K562 (cell line): ENCODE data around the gene PITPNC1. TPM values are rescaled to one million over a fixed set of nuclear protein-coding genes. Genes with fewer than 3 reads are reported as not detected.

ENCODE experiments used
- ATAC-seq: fragments of 200-7000 bp; cut with Tn5 transposase; 3 replicates; pipeline ENCODE4 v1.9.1; 2020; ENCODE audit warnings: moderate library complexity
- BruUV-seq: library from RNA; stranded (reverse); fragments of 400-500 nt; replicated peaks from 2 replicates; lab custom pipeline; 2021; lab: Mats Ljungman, UMichigan
- CTCF ChIA-PET: fragments of 300-600 bp; formaldehyde crosslinking; extraction: SDS; loops from one replicate; lab custom pipeline; 2021; ENCODE audit warnings: low intra/inter-chr PET ratio; lab: Yijun Ruan, JAX
- POLR2A ChIA-PET: fragments of 300-600, 350-650 bp; sonication (Branson Sonifier 250); formaldehyde crosslinking; extraction: SDS; loops from one replicate; lab custom pipeline; 2021; ENCODE audit warnings: antibody characterized with exemption, inconsistent platforms; lab: Yijun Ruan, JAX
- DNase-seq, 4 experiments: peaks; one replicate each; pipeline versions ENCODE4 v3.0.0 to v3.0.0-alpha.2; 2011 to 2018; ENCODE audit warnings: low spot score in 3 of 4, mixed read lengths in 3 of 4; ENCODE audit errors: extremely low read depth in 1 of 4
- FAIRE-seq: peaks from 2 replicates; lab custom pipeline; 2011; peaks lifted over from hg19 to GRCh38; lab: Jason Lieb, UNC
- H2AFZ ChIP-seq: 2 replicates; pipeline ENCODE4 v1.6.0; 2011; ENCODE audit warnings: low read depth, low read length, control low read depth, inconsistent platforms
- H3K27ac ChIP-seq: fragments of 200-600 bp; 3 replicates; pipeline ENCODE4 v1.8.0; 2011; ENCODE audit warnings: low read depth, mild to moderate bottlenecking, control low read depth, inconsistent platforms, low read length, moderate library complexity, mixed read lengths; ENCODE audit errors: extremely low read depth
- H3K27me3 ChIP-seq, 2 experiments: fragments of 300-600 bp in 1 of 2; 2 replicates in 1 of 2; 3 replicates in 1 of 2; pipeline versions ENCODE4 v1.6.0 to v1.8.0; 2011; ENCODE audit warnings: inconsistent platforms in 2 of 2, low read length in 2 of 2, mild to moderate bottlenecking in 1 of 2, mixed read lengths in 1 of 2, moderate library complexity in 1 of 2; ENCODE audit not compliant: control insufficient read depth in 2 of 2, insufficient read depth in 2 of 2
- H3K36me3 ChIP-seq: fragments of 300-600 bp; 3 replicates; pipeline ENCODE4 v1.8.0; 2011; ENCODE audit warnings: mild to moderate bottlenecking, low read length, inconsistent platforms; ENCODE audit not compliant: control insufficient read depth, insufficient read depth
- H3K4me1 ChIP-seq, 2 experiments: fragments of 200-600 bp in 1 of 2; replicated peaks in 1 of 2; 2 replicates in 1 of 2; 3 replicates in 1 of 2; pipeline versions ENCODE4 v1.5.1 to v1.8.0; 2011; ENCODE audit warnings: inconsistent platforms in 2 of 2, low read length in 2 of 2, mild to moderate bottlenecking in 1 of 2, mixed read lengths in 1 of 2, moderate library complexity in 1 of 2; ENCODE audit not compliant: control insufficient read depth in 2 of 2, insufficient read depth in 2 of 2
- H3K4me2 ChIP-seq: 2 replicates; pipeline ENCODE4 v1.6.1; 2011; ENCODE audit warnings: low read length, control low read depth, inconsistent platforms, mixed read lengths; ENCODE audit not compliant: insufficient read depth
- H3K4me3 ChIP-seq: fragments of 200-600 bp; sonication (generic), shearing (Covaris generic); 2 replicates; pipeline ENCODE4 v1.5.1; 2016; ENCODE audit warnings: control low read depth, inconsistent platforms
- H3K79me2 ChIP-seq: fragments of 200-600 bp; 3 replicates; pipeline ENCODE4 v1.8.0; 2011; ENCODE audit warnings: low read length, inconsistent platforms; ENCODE audit not compliant: control insufficient read depth, insufficient read depth
- H3K9ac ChIP-seq, 2 experiments: 2 replicates each; pipeline versions ENCODE4 v1.6.0 to v1.6.1; 2011; ENCODE audit warnings: low read depth in 2 of 2, low read length in 2 of 2, control low read depth in 1 of 2, inconsistent platforms in 1 of 2, mild to moderate bottlenecking in 1 of 2, mixed read lengths in 1 of 2; ENCODE audit not compliant: insufficient read depth in 1 of 2
- H3K9me1 ChIP-seq: one replicate; pipeline ENCODE4 v1.6.0; 2011; ENCODE audit warnings: inconsistent platforms, mild to moderate bottlenecking, low read length, moderate library complexity; ENCODE audit not compliant: control insufficient read depth, insufficient read depth
- H3K9me3 ChIP-seq: replicated peaks from 2 replicates; pipeline ENCODE4 v1.5.1; 2011; ENCODE audit warnings: low read depth, low read length, inconsistent platforms; ENCODE audit not compliant: control insufficient read depth, insufficient read depth
- H4K20me1 ChIP-seq: replicated peaks from 2 replicates; pipeline ENCODE4 v1.6.1; 2011; ENCODE audit warnings: low read length, inconsistent platforms, mixed read lengths; ENCODE audit not compliant: control insufficient read depth, insufficient read depth
- ETS2 ChIP-seq: IDR thresholded peaks from 2 replicates; pipeline ENCODE4 v1.6.1; 2016; ENCODE audit warnings: borderline replicate concordance, missing genetic modification characterization, mild to moderate bottlenecking, moderate library complexity, missing compliant biosample characterization; ENCODE audit not compliant: poor library complexity, severe bottlenecking
- PHF20 ChIP-seq: fragments of 450-650 bp; IDR thresholded peaks from 2 replicates; pipeline ENCODE4 v1.6.1; 2018; ENCODE audit not compliant: partially characterized antibody
- WGBS: fragments of 100-300 bp; shearing (Covaris generic); methylation state at CpG from one replicate; pipeline ENCODE4 v1.1.6; 2016; ENCODE audit warnings: low coverage, mixed read lengths; ENCODE audit not compliant: insufficient coverage; ENCODE audit errors: missing lambda C conversion rate; 5-methylcytosine and 5-hydroxymethylcytosine counted together
- in situ Hi-C: fragments of 300-500 bp; cut with MboI; formaldehyde crosslinking; loops from 4 replicates; pipeline ENCODE4 v1.15.0; 2018; ENCODE audit warnings: inconsistent platforms, mixed read lengths
- intact Hi-C: fragments of 100-400 bp; cut with micrococcal nuclease; formaldehyde crosslinking; loops from 2 replicates; pipeline ENCODE4 v1.14.2; 2022
- polyA plus RNA-seq, 8 experiments: library from polyadenylated mRNA; depleted of rRNA in 4 of 8; stranded (reverse) in 5 of 8; unstranded in 3 of 8; fragments of >200 nt; fragmentation: Nextera tagmentation in 2 of 8; fragmentation: Illumina TruSeq in 1 of 8; extraction: Ambion mirVana in 2 of 8; extraction: Trizol in 1 of 8; gene quantifications; 2 replicates each; pipeline versions ENCODE4 v1.2.1 to v1.2.3, GENCODE V29; 2011 to 2014; ENCODE audit warnings: inconsistent platforms in 1 of 8, missing spikeins in 1 of 8
- total RNA-seq, 7 experiments: library from RNA; depleted of rRNA in 6 of 7; stranded (reverse); fragments of >200 nt in 6 of 7; fragmentation: Illumina TruSeq in 2 of 7; extraction: Trizol in 2 of 7; gene quantifications; 2 replicates each; pipeline versions ENCODE4 v1.2.1 to v1.2.3, GENCODE V29; 2011 to 2021; ENCODE audit warnings: low replicate concordance in 1 of 7
- TF ChIP-seq, protein P1 (sequence below), 2 experiments: fragments of 450-650 bp; IDR thresholded peaks; 2 replicates each; pipeline ENCODE4 v1.6.1; 2016; ENCODE audit warnings: mild to moderate bottlenecking in 2 of 2, borderline replicate concordance in 1 of 2, low read depth in 1 of 2, moderate library complexity in 1 of 2
- TF ChIP-seq, protein P2 (sequence below): fragments of 200-800 bp; sonication (Bioruptor generic); IDR thresholded peaks from 2 replicates; pipeline ENCODE4 v1.6.1; 2016; ENCODE audit warnings: missing genetic modification characterization, missing compliant biosample characterization
- TF ChIP-seq, protein P3 (sequence below): fragments of 450-650 bp; formaldehyde crosslinking; IDR thresholded peaks from 2 replicates; pipeline ENCODE4 v1.4.0; 2020; ENCODE audit warnings: mild to moderate bottlenecking, moderate library complexity

The PITPNC1 gene
- total and polyA plus RNA-seq, 9 of the 15 experiments (the other 6 are each of a cell fraction or from before 2014, with no cell fraction given), result 0.11 to 1.1 (median 0.65) TPM

DNA sequence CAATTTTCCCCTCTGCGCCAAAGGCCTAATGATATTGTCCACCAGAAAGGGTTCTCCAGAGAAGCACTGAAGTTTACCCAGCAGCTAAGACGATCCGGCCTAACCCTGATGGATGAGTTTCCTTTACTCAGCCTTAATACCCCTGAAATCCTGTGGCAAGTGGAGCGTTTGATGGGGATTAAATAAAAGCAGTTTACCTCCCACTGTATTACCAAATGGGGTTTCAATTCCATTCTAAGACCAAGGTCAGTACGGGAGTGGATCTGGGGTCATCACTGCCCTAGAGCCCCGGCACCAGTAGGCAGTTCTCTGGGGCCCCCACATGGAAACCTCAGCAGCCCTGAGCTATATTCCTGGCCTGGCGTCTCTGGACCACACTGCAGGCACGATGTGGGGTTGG lies 243.6 kb downstream of the PITPNC1 start:
- POLR2A ChIA-PET, result interaction anchor here (1.3 kb wide), 1 partner anchor 9 kb away, joined by 3 read pairs; no protein-coding TSS in a partner anchor
- TF ChIP-seq, protein P1, sequence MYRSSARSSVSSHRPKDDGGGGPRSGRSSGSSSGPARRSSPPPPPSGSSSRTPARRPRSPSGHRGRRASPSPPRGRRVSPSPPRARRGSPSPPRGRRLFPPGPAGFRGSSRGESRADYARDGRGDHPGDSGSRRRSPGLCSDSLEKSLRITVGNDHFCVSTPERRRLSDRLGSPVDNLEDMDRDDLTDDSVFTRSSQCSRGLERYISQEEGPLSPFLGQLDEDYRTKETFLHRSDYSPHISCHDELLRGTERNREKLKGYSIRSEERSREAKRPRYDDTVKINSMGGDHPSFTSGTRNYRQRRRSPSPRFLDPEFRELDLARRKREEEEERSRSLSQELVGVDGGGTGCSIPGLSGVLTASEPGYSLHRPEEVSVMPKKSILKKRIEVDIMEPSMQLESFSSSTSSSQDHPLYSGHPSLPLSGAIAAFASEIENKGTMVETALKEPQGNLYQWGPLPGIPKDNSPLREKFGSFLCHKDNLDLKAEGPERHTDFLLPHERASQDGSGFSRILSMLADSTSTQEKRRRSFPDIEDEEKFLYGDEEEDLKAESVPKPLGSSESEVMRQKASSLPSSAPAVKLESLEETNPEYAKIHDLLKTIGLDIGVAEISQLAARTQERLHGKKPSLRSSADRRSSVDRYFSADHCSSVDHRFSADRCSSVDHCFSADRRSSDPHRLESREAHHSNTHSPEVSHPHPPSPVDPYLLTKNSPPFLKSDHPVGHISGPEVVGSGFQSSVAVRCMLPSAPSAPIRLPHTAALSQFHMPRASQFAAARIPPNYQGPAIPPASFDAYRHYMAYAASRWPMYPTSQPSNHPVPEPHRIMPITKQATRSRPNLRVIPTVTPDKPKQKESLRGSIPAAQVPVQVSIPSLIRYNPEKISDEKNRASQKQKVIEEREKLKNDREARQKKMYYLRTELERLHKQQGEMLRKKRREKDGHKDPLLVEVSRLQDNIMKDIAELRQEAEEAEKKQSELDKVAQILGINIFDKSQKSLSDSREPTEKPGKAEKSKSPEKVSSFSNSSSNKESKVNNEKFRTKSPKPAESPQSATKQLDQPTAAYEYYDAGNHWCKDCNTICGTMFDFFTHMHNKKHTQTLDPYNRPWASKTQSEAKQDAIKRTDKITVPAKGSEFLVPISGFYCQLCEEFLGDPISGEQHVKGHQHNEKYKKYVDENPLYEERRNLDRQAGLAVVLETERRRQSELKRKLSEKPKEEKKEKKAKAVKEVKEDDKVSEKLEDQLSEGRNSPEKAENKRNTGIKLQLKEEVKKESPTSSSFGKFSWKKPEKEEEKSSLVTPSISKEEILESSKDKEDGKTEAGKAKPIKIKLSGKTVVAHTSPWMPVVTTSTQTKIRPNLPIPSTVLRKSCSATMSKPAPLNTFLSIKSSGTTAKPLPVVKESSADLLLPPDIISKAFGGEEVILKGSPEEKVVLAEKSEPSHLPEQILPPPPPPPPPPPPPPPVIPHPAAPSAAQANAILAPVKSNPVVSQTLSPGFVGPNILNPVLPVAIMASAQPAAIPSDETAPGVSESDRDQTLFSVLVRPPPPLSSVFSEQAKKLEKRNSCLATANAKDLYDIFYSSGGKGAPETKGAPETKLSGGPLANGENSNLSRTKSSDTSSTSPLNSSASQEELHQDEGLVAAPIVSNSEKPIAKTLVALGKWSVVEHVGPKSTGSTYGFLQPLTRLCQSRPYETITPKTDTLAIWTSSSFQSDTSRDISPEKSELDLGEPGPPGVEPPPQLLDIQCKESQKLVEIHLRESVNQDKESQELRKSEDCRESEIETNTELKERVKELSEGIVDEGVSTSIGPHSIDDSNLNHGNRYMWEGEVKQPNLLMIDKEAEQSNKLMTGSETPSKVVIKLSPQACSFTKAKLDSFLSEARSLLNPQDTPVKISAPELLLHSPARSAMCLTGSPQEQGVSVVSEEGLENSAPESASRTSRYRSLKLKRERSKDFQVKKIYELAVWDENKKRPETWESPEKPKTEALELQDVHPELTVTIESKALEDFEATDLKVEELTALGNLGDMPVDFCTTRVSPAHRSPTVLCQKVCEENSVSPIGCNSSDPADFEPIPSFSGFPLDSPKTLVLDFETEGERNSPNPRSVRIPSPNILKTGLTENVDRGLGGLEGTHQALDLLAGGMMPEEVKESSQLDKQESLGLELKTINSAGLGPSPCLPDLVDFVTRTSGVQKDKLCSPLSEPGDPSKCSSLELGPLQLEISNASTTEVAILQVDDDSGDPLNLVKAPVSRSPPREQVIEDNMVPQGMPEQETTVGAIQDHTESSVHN (IDR thresholded peaks at IDR 0.05; ENCODE audit: borderline replicate concordance in 1 of 2, low read depth in 1 of 2), result no peak
- TF ChIP-seq PHF20 (no peak), ETS2 (no peak)
- TF ChIP-seq, protein P2, sequence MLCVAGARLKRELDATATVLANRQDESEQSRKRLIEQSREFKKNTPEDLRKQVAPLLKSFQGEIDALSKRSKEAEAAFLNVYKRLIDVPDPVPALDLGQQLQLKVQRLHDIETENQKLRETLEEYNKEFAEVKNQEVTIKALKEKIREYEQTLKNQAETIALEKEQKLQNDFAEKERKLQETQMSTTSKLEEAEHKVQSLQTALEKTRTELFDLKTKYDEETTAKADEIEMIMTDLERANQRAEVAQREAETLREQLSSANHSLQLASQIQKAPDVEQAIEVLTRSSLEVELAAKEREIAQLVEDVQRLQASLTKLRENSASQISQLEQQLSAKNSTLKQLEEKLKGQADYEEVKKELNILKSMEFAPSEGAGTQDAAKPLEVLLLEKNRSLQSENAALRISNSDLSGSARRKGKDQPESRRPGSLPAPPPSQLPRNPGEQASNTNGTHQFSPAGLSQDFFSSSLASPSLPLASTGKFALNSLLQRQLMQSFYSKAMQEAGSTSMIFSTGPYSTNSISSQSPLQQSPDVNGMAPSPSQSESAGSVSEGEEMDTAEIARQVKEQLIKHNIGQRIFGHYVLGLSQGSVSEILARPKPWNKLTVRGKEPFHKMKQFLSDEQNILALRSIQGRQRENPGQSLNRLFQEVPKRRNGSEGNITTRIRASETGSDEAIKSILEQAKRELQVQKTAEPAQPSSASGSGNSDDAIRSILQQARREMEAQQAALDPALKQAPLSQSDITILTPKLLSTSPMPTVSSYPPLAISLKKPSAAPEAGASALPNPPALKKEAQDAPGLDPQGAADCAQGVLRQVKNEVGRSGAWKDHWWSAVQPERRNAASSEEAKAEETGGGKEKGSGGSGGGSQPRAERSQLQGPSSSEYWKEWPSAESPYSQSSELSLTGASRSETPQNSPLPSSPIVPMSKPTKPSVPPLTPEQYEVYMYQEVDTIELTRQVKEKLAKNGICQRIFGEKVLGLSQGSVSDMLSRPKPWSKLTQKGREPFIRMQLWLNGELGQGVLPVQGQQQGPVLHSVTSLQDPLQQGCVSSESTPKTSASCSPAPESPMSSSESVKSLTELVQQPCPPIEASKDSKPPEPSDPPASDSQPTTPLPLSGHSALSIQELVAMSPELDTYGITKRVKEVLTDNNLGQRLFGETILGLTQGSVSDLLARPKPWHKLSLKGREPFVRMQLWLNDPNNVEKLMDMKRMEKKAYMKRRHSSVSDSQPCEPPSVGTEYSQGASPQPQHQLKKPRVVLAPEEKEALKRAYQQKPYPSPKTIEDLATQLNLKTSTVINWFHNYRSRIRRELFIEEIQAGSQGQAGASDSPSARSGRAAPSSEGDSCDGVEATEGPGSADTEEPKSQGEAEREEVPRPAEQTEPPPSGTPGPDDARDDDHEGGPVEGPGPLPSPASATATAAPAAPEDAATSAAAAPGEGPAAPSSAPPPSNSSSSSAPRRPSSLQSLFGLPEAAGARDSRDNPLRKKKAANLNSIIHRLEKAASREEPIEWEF (CRISPR knock-in tag), result no peak
- TF ChIP-seq, protein P3, sequence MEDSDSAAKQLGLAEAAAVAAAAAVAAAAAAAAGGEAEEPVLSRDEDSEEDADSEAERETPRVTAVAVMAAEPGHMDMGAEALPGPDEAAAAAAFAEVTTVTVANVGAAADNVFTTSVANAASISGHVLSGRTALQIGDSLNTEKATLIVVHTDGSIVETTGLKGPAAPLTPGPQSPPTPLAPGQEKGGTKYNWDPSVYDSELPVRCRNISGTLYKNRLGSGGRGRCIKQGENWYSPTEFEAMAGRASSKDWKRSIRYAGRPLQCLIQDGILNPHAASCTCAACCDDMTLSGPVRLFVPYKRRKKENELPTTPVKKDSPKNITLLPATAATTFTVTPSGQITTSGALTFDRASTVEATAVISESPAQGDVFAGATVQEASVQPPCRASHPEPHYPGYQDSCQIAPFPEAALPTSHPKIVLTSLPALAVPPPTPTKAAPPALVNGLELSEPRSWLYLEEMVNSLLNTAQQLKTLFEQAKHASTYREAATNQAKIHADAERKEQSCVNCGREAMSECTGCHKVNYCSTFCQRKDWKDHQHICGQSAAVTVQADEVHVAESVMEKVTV (CRISPR knock-in tag), result no peak

More for the DNA sequence above, 243.6 kb downstream of the PITPNC1 start:
- CTCF ChIA-PET, result no interaction called here
- H3K4me1 ChIP-seq, result no peaks in the 10 kb centered on the region
- H3K9me3 ChIP-seq, result no peaks in the 10 kb centered on the region
- no peaks in the 10 kb centered on the region for H3K79me2 ChIP-seq
- H2AFZ ChIP-seq, result no peak overlapping the region
- in situ Hi-C loops, result no loop called here
- H3K27me3 ChIP-seq, result peaks cover 25 to 40% of the 10 kb centered on the region in 2 experiments
- no peak overlapping the region for H3K27ac ChIP-seq
- no peak for DNase-seq
- H3K9ac ChIP-seq, result no peak overlapping the region
- H3K9me1 ChIP-seq, result no peaks in the 10 kb centered on the region
- no peak overlapping the region for H3K4me2 ChIP-seq
- intact Hi-C loops, result no loop called here
- 2% methylated on average over 8 of the region's 8 CpGs for WGBS
- FAIRE-seq, result no peak
- H3K36me3 ChIP-seq, result no peaks in the 10 kb centered on the region
- BruUV-seq, result no TSS peak
- no peak overlapping the region for H3K4me3 ChIP-seq
- no peaks in the 10 kb centered on the region; the same call in 1 of the 2 replicates for H4K20me1 ChIP-seq
- peak; percentile 33; the same call in 2 of the 3 replicates for ATAC-seq
